ENCODE measurements around the gene CERS6. TPM values are rescaled to one million over a fixed set of nuclear protein-coding genes. Genes with fewer than 3 reads are reported as not detected.
A peak's percentile ranks its signal among the peaks of the same experiment; 100 is the strongest.

The CERS6 gene
- total RNA-seq, 4 donors from 2014 or later = 35.7 to 60.6 (median 39.2) TPM

GRCh38 chr2:168441214-168441872 is 14.7 kb upstream of the CERS6 start:
- Histone ChIP-seq H3K4me3 (replicated peaks in 1 of 3) (no peak overlapping the region), H3K36me3 (no peaks in the 10 kb centered on the region), H3K27me3 (no peaks in the 10 kb centered on the region), H3K4me1 (peaks cover 0 to 8% of the 10 kb centered on the region in 2 donors), H3K9me3 (no peaks in the 10 kb centered on the region), H3K27ac (no peak overlapping the region)
- no peak for DNase-seq
- TF ChIP-seq POLR2A (IDR thresholded peaks at IDR 0.05) (no peak), CTCF (IDR thresholded peaks at IDR 0.05) (no peak)
- 93% methylated on average over 6 of the region's 6 CpGs for WGBS, 2 donors
- intact Hi-C loops (cut with DNase I) = no loop called here

- H3K27me3 ChIP-seq = no peaks in the 10 kb centered on the region
- peaks cover 0 to 8% of the 10 kb centered on the region in 2 donors for H3K4me1 ChIP-seq
- no peak for DNase-seq
- H3K36me3 ChIP-seq = no peaks in the 10 kb centered on the region
- intact Hi-C loops (cut with DNase I) = no loop called here
- H3K27ac ChIP-seq = no peak overlapping the region
- H3K4me3 ChIP-seq (replicated peaks in 1 of 3) = no peak overlapping the region
- TF ChIP-seq CTCF (IDR thresholded peaks at IDR 0.05) (peak in 1 of 6 experiments; percentile 12), POLR2A (IDR thresholded peaks at IDR 0.05) (no peak)
- no peaks in the 10 kb centered on the region for H3K9me3 ChIP-seq
Measured at GRCh38 chr2:168443818-168444217, 12.3 kb upstream of the CERS6 start.

- Histone ChIP-seq H3K4me1 (no peaks in the 10 kb centered on the region), H3K27me3 (no peaks in the 10 kb centered on the region), H3K36me3 (no peaks in the 10 kb centered on the region), H3K4me3 (replicated peaks in 1 of 3) (no peak overlapping the region), H3K9me3 (no peaks in the 10 kb centered on the region), H3K27ac (no peak overlapping the region)
- TF ChIP-seq CTCF (IDR thresholded peaks at IDR 0.05) (no peak), POLR2A (IDR thresholded peaks at IDR 0.05) (no peak)
- WGBS, 2 donors = 93 to 100% methylated on average over 2 of the region's 2 CpGs
- no peak for DNase-seq
- intact Hi-C loops (cut with DNase I) = no loop called here
Measured at GRCh38 chr2:168445960-168446359, 10.1 kb upstream of the CERS6 start.

GRCh38 chr2:168448980-168449379 is 7.1 kb upstream of the CERS6 start:
- H3K36me3 ChIP-seq = no peaks in the 10 kb centered on the region
- no peaks in the 10 kb centered on the region for H3K9me3 ChIP-seq
- H3K4me3 ChIP-seq (replicated peaks in 1 of 3) = no peak overlapping the region
- no peaks in the 10 kb centered on the region for H3K27me3 ChIP-seq
- intact Hi-C loops (cut with DNase I) = no loop called here
- no peak for TF ChIP-seq POLR2A (IDR thresholded peaks at IDR 0.05)
- TF ChIP-seq CTCF (IDR thresholded peaks at IDR 0.05) = no peak
- no peak for DNase-seq
- H3K4me1 ChIP-seq = no peaks in the 10 kb centered on the region
- no peak overlapping the region for H3K27ac ChIP-seq

- intact Hi-C loops (cut with DNase I) = no loop called here
Measured at GRCh38 chr2:168449419-168449818, 6.7 kb upstream of the CERS6 start.

More at GRCh38 chr2:168449419-168449818, 6.7 kb upstream of the CERS6 start:
- H3K4me3 ChIP-seq (replicated peaks in 1 of 3) = no peak overlapping the region
- no peaks in the 10 kb centered on the region for H3K9me3 ChIP-seq
- H3K36me3 ChIP-seq = no peaks in the 10 kb centered on the region
- no peaks in the 10 kb centered on the region for H3K4me1 ChIP-seq
- WGBS, 2 donors = 58 to 81% methylated on average over 3 of the region's 3 CpGs
- H3K27me3 ChIP-seq = no peaks in the 10 kb centered on the region
- no peak for TF ChIP-seq POLR2A (IDR thresholded peaks at IDR 0.05)
- TF ChIP-seq CTCF (IDR thresholded peaks at IDR 0.05) = no peak
- DNase-seq = no peak
- no peak overlapping the region for H3K27ac ChIP-seq

All from thyroid gland (tissue), 4 donors.